Hepatocyte (in vitro differentiated cells): ENCODE results near the gene ALCAM. TPM values are rescaled to one million over a fixed set of nuclear protein-coding genes. Genes with fewer than 3 reads are reported as not detected.

Source experiments
- DNase-seq: peaks from one replicate; pipeline ENCODE4 v3.0.0-alpha.2; 2016; ENCODE audit warnings: low spot score
- H2AFZ ChIP-seq: fragments of 200-600 bp; sonication (generic); 2 replicates; pipeline ENCODE4 v1.6.0; 2016; ENCODE audit warnings: antibody characterized with exemption, mild to moderate bottlenecking
- H3K27ac ChIP-seq: fragments of 200-600 bp; sonication (generic); 2 replicates; pipeline ENCODE4 v1.5.1; 2016; ENCODE audit warnings: mild to moderate bottlenecking
- H3K27me3 ChIP-seq: fragments of 200-600 bp; sonication (generic); 2 replicates; pipeline ENCODE4 v1.6.1; 2016
- H3K36me3 ChIP-seq: fragments of 200-600 bp; sonication (generic); replicated peaks from 2 replicates; pipeline ENCODE4 v1.5.1; 2016; ENCODE audit warnings: low read depth; ENCODE audit not compliant: insufficient read depth
- H3K4me1 ChIP-seq: fragments of 200-600 bp; sonication (generic); 2 replicates; pipeline ENCODE4 v1.5.1; 2016; ENCODE audit warnings: mild to moderate bottlenecking, moderate library complexity; ENCODE audit not compliant: insufficient read depth
- H3K4me2 ChIP-seq: fragments of 200-600 bp; sonication (generic); 2 replicates; pipeline ENCODE4 v1.6.0; 2016
- H3K4me3 ChIP-seq: fragments of 200-600 bp; sonication (generic); 2 replicates; pipeline ENCODE4 v1.5.1; 2016; ENCODE audit warnings: mild to moderate bottlenecking
- H3K79me2 ChIP-seq: fragments of 200-600 bp; sonication (generic); 2 replicates; pipeline ENCODE4 v1.6.0; 2017; ENCODE audit warnings: mild to moderate bottlenecking
- H3K9me2 ChIP-seq: fragments of 200-600 bp; sonication (generic); replicated peaks from 2 replicates; pipeline ENCODE4 v1.6.0; 2017; ENCODE audit warnings: mild to moderate bottlenecking; ENCODE audit not compliant: insufficient read depth
- H3K9me3 ChIP-seq: fragments of 200-600 bp; sonication (generic); 2 replicates; pipeline ENCODE4 v1.5.1; 2016; ENCODE audit warnings: low read depth, mild to moderate bottlenecking
- H4K20me1 ChIP-seq: fragments of 200-600 bp; sonication (generic); 2 replicates; pipeline ENCODE4 v1.6.0; 2016; ENCODE audit warnings: mild to moderate bottlenecking; ENCODE audit not compliant: insufficient read depth, poor library complexity, severe bottlenecking
- EZH2 ChIP-seq: fragments of 200-600 bp; sonication (generic); IDR thresholded peaks from 2 replicates; pipeline ENCODE4 v1.6.1; 2016; ENCODE audit warnings: antibody characterized with exemption, mild to moderate bottlenecking, borderline replicate concordance
- EZH2phosphoT487 ChIP-seq: fragments of 200-600 bp; sonication (generic); IDR thresholded peaks from one replicate; pipeline ENCODE4 v1.6.1; 2018; ENCODE audit warnings: antibody characterized with exemption, mild to moderate bottlenecking, low read depth, moderate library complexity; ENCODE audit not compliant: unreplicated experiment, severe bottlenecking
- WGBS: methylation state at CpG from one replicate; pipeline ENCODE4 v1.1.6; 2016; ENCODE audit warnings: low lambda C conversion rate; ENCODE audit errors: missing lambda C conversion rate; 5-methylcytosine and 5-hydroxymethylcytosine counted together
- polyA plus RNA-seq: library from polyadenylated mRNA; unstranded; fragments of >200 nt; fragmentation: Nextera tagmentation; extraction: Ambion mirVana; gene quantifications from 2 replicates; pipeline ENCODE4 v1.2.1, GENCODE V29; 2016
- total RNA-seq: library from RNA; depleted of rRNA; stranded (reverse); fragments of >200 nt; gene quantifications from 2 replicates; pipeline ENCODE4 v1.2.3, GENCODE V29; 2014
- TF ChIP-seq, protein P1 (sequence below): fragments of 200-600 bp; sonication (generic); IDR thresholded peaks from 2 replicates; pipeline ENCODE4 v1.5.1; 2016; ENCODE audit warnings: antibody characterized with exemption, mild to moderate bottlenecking; ENCODE audit not compliant: poor library complexity

ALCAM gene
- total and polyA plus RNA-seq, 2 experiments from 2014 or later: 58.0 to 134 TPM

DNA sequence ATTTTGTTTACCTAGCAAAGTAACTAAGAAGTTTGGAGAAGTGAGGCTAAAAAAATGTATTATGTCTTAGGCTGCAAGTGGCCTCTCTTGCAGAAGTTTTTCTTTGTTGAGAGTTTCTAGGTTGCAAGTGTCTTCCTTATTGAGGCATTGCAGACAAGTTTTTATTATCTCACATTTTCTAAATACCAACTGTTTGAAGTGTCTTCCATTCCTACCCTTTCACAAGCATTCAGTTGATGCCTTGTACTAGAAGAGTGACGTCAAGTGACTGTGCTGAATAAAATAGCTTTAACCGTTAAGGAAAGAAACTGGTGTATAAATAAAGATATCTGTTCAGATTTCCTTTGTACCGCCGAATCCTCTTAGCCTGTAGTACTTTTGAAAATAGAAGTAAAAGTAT lies 123.3 kb downstream of the ALCAM start:
- H2AFZ ChIP-seq: no peak overlapping the region
- TF ChIP-seq EZH2phosphoT487 (no peak), EZH2 (no peak)
- TF ChIP-seq, protein P1, sequence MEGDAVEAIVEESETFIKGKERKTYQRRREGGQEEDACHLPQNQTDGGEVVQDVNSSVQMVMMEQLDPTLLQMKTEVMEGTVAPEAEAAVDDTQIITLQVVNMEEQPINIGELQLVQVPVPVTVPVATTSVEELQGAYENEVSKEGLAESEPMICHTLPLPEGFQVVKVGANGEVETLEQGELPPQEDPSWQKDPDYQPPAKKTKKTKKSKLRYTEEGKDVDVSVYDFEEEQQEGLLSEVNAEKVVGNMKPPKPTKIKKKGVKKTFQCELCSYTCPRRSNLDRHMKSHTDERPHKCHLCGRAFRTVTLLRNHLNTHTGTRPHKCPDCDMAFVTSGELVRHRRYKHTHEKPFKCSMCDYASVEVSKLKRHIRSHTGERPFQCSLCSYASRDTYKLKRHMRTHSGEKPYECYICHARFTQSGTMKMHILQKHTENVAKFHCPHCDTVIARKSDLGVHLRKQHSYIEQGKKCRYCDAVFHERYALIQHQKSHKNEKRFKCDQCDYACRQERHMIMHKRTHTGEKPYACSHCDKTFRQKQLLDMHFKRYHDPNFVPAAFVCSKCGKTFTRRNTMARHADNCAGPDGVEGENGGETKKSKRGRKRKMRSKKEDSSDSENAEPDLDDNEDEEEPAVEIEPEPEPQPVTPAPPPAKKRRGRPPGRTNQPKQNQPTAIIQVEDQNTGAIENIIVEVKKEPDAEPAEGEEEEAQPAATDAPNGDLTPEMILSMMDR: no peak
- 85% methylated on average over 4 of the region's 4 CpGs for WGBS
- no peaks in the 10 kb centered on the region for H3K4me1 ChIP-seq
- H3K27ac ChIP-seq: no peak overlapping the region
- H3K27me3 ChIP-seq: no peaks in the 10 kb centered on the region
- no peaks in the 10 kb centered on the region for H3K9me3 ChIP-seq
- no peaks in the 10 kb centered on the region for H4K20me1 ChIP-seq
- H3K79me2 ChIP-seq: peaks cover 4% of the 10 kb centered on the region
- no peak for DNase-seq
- no peak overlapping the region for H3K4me3 ChIP-seq
- no peak overlapping the region for H3K4me2 ChIP-seq
- no peaks in the 10 kb centered on the region for H3K36me3 ChIP-seq
- H3K9me2 ChIP-seq: no peaks in the 10 kb centered on the region

DNA sequence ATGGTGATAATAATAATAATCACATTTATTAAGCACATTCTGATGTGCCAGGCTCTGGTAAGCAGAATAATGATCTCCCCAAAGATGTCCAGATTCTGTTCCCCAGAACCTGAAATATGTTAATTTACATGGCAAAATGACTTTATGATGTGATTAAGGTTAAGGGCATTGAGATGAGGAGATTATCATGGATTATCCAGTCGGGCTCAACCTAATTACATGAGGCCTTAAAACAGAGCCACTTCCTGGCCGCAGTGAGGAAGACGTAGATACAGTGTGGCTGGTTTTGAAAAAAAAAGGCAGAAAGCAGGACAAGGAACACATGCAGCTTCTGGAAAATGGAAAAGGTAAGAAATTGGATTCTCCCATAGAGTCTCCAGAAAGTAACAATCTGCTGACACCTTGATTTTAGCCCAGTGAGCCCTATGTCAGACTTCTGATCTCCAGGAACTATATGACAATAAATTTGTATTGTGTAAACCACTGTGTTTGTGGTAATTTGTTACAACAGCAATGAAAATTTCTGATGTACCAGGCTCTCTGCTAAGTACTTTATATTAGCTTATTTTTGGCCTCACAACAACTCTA lies 126.7 kb downstream of the ALCAM start:
- Histone ChIP-seq H3K27ac (no peak overlapping the region), H3K79me2 (peaks cover 5% of the 10 kb centered on the region), H3K4me1 (no peaks in the 10 kb centered on the region), H3K4me2 (no peak overlapping the region), H3K9me2 (no peaks in the 10 kb centered on the region), H3K4me3 (no peak overlapping the region), H4K20me1 (no peaks in the 10 kb centered on the region), H3K27me3 (no peaks in the 10 kb centered on the region), H3K9me3 (no peaks in the 10 kb centered on the region), H2AFZ (no peak overlapping the region), H3K36me3 (no peaks in the 10 kb centered on the region)
- DNase-seq: no peak
- TF ChIP-seq, protein P1: no peak
- TF ChIP-seq EZH2: no peak
- TF ChIP-seq EZH2phosphoT487: no peak
- 70% methylated on average over 3 of the region's 3 CpGs for WGBS

DNA sequence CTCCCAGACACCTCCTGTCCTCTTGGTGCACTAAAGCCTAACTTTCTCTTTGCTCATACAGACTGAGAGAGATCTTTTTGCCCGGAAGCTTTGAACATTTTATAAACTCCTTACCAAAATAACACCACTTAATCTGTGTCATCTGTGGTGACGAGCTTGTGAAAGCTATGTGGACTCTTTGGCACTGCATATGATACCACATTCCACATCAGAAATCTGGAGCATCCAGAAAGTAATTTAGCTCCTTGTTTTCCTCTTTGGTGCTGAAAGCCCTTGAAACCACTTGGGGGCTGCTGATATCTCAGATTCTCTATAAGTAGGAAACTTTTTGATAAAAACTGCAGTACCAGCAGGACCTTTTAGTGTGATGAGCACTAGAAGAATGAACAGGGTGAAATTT lies 128.3 kb downstream of the ALCAM start:
- no peaks in the 10 kb centered on the region for H3K9me2 ChIP-seq

DNA sequence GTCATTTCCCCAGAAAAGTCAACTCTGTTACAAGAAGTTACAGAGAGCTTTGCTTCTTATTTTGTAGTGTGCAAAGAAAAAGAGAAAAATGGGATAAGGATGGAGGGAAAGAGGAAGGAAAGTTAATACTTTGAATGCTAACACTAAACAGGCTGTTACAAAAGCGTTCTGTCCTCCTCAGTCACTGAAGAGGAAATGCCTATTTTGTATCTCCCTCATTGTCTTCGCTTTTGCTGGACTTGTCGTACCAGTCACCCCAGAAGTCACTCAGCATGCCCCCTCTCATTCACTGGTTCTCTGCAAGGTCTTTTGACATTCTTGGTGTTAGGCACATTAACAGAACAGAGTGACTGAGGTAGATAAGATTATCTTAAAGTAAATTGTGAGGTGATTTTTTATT lies 129.6 kb downstream of the ALCAM start:
- H2AFZ ChIP-seq: no peak overlapping the region
- no peaks in the 10 kb centered on the region for H3K27me3 ChIP-seq
- TF ChIP-seq, protein P1: no peak
- no peak for TF ChIP-seq EZH2
- TF ChIP-seq EZH2phosphoT487: no peak
- peaks cover 10% of the 10 kb centered on the region for H3K79me2 ChIP-seq
- no peaks in the 10 kb centered on the region for H3K36me3 ChIP-seq
- no peak for DNase-seq
- H3K4me1 ChIP-seq: peaks cover 7% of the 10 kb centered on the region
- H3K9me2 ChIP-seq: no peaks in the 10 kb centered on the region
- no peak overlapping the region for H3K4me3 ChIP-seq
- WGBS: 82% methylated on average over 3 of the region's 3 CpGs
- no peaks in the 10 kb centered on the region for H4K20me1 ChIP-seq
- no peaks in the 10 kb centered on the region for H3K9me3 ChIP-seq
- no peak overlapping the region for H3K4me2 ChIP-seq
- H3K27ac ChIP-seq: no peak overlapping the region

More for the DNA sequence above, 128.3 kb downstream of the ALCAM start:
- Histone ChIP-seq H3K9me3 (no peaks in the 10 kb centered on the region), H3K36me3 (no peaks in the 10 kb centered on the region), H3K4me3 (no peak overlapping the region), H3K4me1 (no peaks in the 10 kb centered on the region), H3K27me3 (no peaks in the 10 kb centered on the region), H3K4me2 (no peak overlapping the region), H3K79me2 (peaks cover 8% of the 10 kb centered on the region), H4K20me1 (no peaks in the 10 kb centered on the region), H2AFZ (no peak overlapping the region), H3K27ac (no peak overlapping the region)
- DNase-seq: no peak
- TF ChIP-seq EZH2: no peak
- 59% methylated on average over 2 of the region's 2 CpGs for WGBS
